GM19395 (cell line): ENCODE data around the gene ZNF516.
A peak's percentile ranks its signal among the peaks of the same experiment; 100 is the strongest.

Source experiments
- ATAC-seq: cut with Tn5 transposase; IDR thresholded peaks from one replicate; pipeline ENCODE4 v1.9.1; 2021; ENCODE audit warnings: mild to moderate bottlenecking, moderate library complexity; ENCODE audit not compliant: unreplicated experiment

The ZNF516 gene

DNA sequence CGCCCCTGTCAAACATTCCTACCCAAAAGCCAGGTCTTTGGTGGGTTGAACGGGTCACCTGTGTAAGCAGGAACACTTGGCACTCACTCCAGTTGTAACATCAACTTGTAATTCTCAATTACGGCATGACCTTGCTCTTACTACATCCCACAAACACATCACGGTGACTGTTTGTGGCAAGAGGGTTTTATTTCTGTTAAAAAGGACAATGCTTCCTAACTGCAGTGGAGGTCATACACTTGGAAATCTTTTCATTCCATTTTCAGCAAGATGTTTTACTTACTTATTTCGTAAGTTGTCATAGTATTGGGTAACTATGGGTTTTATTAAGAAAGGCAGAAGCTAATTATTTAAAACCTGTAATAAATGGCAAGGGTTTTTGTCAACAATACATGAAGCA lies 126.1 kb downstream of the ZNF516 start:
- ATAC-seq = no peak

DNA sequence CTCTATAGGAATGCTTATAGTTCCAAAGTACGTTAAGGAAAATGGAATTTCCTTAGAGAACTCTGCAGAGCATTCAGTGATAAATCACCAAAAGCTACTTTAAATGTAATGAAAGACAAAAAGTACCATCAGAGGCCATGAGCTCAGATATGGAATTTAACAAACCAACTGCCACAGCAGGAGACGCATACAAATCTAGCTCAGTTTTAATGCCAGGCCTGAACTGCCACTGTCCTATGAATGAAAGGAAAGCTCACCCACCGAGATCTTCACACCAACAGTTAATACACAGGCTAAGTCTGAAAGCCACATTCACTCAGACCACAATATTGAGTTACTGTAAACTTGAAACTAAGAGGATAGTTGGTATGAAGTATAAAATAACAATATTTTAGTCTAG lies 126.8 kb downstream of the ZNF516 start:
- no peak for ATAC-seq

DNA sequence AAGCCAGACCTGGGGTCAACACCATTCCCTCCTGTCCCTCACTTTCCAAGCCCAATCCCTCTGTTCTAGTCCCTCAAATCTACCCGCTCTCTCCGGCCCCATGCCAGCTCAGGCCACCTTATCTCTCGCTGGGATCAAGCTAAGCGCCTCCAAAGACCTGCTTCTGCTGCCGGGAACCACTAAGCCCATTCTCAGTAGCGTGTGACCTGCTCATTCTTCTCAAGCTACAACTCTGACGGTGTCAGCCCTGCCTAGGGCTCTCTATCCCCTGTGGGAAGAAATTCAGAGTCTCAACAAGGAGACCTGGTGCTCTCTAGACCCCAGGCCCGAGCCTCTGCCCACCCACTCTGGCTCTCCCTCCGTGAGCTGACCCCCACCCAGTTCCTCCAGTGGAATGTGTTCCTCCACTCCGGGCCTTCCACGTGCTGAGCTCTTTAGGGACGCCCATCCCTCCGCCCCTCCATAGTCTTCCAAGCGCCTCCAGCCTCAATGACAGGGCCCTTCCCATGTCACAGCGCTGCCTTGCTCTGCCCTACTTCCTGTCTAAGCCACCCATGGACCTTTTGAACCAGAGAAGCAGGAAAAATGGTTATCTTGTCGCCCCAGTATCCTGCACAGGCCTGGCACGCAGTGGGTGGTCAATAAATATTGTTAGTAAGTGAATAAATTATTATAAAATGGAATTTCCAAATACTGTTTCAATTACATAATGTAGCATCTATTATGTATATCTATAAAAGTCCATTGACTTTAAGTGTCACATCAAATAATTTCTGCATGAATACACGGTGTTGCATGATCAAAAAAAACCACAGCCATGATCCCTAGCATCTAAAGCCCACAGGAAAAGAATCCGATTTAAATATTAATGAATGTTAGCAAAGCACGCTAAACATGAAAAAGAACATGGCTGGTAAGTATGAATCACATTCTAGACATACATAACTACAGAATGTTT lies 127.6 kb downstream of the ZNF516 start:
- ATAC-seq = no peak

DNA sequence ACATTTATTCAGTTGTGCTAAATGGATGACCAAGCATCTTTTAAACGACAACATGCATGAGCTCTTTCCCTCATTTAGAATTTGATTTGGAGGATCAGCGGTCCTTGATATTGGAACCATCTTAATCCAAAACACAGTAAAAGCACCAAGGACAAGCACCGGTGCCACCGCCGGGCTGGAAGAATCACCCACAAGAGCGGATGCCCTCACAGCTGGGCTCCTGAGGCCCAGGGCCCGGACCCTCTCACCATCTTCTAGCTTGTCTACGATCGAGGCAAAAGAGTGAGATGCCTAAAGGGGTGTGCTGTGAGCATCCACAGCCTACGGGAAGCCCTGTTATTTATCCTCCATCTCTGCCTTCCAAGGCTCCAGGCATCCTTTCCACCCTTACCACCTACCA lies 129.5 kb downstream of the ZNF516 start:
- ATAC-seq = no peak

DNA sequence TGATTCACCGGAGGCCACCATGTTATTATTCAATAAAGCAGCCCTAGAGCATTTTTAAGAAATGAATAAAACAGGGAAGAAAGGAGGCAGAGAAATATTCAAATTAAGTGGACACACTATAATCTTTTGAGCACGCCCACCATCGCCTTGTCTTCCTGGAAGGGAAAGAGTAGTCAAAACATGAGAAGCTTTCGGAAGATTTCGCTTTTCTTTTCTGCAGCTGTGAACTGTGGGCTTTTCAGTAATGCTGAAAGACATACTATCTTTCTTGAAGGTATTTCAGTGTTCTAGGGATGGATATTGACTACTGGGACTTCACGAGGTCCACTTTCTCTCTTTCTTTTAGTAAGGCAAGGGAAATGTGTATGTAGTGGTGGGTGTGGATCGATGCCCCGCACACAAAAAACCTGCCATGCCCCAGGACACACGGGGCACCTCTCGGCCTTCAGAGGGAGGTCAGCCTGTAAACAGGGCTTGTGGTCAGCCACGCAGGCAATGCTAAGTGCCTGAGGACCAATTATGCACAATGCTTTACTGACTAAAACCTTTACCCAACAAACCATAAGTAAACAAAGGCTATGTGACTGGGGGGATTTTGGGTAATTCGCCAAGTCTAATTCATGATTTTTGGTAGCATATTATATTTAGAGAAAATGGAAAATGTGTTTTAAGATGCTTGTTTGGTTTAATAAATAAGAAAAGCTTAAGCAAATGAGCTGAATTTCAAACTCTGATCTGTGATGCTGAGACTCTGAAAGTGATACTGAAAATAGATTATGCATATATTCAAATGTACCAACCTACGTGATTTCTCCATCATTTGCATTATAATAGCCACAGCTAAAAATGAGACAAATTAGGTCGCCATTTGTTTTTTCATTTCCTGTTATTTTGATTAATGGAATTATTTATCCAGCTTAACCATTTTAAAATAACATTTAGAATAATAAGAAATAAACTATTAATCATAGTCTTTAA lies 130.5 kb downstream of the ZNF516 start:
- peak; percentile 93 for ATAC-seq

DNA sequence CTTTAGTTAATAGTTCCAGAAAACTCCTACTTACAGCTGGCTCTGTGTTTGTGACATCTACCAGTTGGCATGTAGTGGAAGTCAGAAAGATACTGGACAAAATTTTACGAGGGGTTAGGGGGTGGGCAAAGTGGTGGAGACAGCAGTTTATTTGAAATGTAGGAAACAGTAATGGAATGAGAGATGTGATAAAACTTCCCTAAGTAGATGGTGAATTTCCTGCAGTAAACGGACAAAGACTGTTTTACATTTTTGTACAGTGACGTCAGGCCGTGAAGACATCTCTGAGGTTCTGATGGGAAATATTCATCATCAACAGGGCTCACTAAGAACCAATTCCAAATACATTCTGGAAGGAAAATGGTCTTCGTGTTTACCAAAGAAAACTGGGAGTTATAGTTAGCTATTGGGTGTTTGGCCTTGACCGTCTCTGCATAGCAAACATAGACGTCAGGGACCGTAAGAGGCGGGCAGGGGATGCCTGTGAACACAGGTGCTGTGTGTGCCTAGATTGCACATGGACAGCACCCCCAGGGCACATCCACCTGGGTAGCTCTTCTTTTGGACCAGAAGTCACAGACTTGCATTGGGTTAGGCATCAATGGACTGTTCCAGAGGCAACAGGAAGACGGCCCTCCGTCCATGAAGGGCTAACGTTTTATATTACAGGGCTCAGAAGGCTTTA lies 131.5 kb downstream of the ZNF516 start:
- no peak for ATAC-seq

DNA sequence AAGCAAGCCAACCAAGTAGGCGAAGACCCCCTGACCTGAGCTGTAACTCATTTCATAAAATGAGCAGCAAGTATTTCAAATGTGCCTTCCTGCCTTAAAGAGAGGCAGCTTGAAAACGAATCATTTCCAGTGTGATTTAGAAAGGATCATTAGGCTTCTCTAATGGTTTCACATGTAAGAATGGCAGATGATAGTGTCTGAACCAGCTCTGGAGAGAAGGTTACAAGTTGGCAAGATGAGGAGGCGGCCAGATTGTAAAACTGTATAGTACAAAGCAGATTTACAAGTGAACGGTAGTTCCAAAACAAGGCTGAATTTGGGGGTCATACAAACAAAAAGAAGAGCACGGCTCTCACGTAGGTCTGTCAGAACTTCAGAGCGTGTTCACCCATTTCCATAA lies 132.4 kb downstream of the ZNF516 start:
- no peak for ATAC-seq

DNA sequence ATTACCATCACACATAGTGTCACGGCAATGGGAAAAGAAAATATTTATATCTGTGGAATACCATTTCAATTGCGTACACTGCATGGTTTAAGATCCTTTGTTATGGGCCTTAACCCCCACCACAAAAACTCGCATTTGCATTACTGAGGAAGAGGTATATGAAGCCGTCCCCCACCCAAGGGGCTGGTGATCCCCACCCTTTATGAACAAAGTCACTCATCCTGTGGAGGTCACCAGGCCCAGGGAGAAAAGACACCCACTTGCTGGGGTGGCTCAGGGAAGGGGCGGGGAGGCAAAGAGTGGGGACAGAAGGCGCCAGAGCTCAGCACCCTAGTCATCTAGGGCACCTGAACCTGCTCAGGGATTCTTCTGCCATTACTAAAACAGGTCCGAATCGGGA lies 133.8 kb downstream of the ZNF516 start:
- no peak for ATAC-seq

DNA sequence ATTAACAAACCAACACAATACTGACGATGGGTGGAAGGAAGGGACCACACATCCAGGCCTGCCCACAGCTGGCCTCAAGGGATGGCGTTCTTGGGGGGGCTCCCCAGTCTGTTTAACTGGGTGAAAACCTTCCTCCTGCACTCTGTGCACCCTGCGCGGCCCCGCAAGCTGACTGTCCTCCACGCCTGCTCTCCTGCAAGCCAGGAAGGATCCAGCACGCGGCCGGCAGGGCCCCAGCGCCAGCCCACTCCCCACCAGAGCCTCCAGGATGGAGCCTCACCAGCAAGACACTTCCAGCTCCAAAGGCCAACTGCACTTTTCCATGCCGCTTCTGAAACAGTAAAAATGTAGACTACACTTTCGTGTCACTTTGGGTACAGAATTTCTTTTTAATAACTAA lies 135.1 kb downstream of the ZNF516 start:
- no peak for ATAC-seq

DNA sequence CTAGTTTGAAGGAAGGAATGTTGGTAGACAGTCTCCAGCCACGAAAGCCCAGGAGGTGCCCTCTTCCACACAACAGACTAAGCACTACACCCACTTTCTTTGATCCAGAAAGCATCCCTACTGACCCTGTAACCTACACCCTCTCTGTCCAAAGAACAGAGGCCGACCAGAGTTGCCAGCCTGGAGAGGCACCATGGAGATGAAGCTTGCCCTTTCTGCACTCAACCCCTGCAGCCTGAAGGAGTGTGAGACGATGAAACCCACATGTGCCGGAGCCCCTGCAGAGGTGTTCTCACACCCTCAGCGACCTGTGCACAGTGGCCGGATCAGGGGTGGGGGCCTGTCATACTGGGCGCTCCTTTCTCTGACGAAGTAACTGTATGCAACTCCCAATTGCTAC lies 136.3 kb downstream of the ZNF516 start:
- ATAC-seq = no peak

DNA sequence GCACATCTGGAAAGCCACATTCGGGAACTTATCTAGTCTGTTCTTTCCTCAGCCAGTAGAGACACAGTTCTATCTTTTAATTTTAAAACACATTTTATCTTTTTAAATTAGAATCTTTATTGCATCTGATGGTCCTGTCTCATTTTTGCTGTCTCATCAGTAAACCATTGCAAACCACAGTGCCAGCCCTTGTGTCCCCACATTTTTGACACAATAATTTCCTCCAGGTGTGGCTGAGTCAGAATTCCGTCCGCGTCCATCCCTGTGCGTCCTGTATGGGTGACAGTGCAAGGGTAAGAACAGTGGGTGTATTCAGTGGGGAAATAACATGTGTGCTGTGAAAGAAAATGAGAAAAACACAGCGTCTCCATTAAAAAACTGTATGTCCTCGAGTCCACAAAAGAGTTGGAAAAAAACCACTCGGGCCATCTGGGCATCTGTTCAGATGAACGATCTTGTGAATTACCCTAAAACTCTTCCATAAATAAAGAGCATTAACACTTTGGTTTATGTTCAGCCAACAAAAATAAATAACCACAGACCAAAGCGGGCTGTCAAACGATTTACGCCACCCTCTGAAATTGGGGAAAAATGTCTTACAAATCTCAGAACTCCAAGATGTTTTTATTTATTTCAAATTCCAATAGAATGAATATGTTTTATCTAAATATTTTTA lies 137.3 kb downstream of the ZNF516 start:
- no peak for ATAC-seq

DNA sequence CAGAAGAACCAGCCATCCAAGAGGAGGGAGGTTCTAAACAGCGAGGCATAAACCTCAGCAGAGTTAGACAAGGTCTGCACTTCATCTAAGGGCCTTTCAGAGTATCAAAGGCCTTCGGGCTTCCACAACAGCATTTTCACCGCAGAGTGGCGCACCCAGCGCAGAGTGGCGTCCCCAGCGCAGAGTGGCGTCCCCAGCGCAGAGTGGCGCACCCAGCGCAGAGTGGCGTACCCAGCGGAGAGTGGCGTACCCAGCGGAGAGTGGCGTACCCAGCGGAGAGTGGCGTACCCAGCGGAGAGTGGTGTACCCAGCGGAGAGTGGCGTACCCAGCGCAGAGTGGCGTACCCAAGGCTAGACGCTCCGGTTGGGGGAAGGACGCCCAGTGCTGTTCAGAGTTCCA lies 137.9 kb downstream of the ZNF516 start:
- no peak for ATAC-seq

DNA sequence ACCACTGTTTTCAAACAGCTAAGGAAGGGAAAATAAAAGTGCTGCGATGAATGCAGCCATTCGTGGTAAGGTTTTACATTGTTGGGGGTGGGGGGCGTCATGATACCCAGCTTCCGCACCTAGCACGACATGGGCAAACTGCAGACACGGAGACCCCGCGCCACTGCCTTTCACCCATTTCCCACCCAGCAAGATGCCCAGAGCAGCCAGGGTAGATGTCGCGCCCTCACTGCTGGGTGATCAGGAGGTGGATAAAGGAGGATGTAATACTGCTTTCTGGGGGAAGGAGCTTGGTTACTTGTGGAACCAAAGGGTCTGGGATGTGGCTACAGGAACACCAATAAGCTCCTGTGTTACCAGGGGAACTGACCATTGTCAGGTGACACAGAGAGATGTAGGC lies 138.4 kb downstream of the ZNF516 start:
- ATAC-seq = no peak

DNA sequence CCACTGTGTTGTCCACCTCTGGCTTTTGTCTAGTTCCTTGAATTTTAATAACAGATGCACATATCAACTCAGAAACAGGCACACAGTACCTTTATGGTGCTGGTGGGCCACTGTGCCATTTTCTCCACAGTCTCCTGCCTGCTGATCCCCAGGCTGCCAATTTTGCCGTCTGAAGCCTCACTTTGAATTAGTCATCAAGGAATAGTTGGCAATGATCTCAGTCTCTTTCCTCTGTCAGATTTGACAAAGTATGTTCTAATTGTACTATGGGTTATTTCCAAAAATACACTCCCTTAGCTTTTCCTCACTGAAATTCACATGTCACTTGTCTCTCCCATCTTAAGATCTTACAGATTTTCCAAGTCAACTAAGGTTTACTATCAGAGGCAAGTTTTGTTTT lies 140.7 kb downstream of the ZNF516 start:
- no peak for ATAC-seq

DNA sequence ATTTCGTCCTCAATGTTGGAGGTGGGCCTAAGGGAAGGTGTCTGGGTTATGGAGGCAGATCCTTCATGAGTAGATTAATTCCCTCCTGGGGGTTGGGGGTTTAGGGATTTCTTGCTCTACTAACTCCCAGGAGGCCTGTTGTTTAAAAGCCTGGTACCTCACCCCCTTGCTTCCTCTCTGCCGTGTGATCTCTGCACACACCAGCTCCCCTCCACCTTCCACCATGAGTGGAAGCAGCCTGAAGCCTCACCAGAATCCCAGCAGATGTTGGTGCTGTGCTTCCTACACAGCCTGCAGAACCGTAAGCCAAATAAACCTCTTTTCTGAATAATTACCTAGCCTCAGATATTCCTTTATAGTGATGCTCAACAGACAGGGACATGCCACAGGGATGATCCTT lies 141.5 kb downstream of the ZNF516 start:
- no peak for ATAC-seq

DNA sequence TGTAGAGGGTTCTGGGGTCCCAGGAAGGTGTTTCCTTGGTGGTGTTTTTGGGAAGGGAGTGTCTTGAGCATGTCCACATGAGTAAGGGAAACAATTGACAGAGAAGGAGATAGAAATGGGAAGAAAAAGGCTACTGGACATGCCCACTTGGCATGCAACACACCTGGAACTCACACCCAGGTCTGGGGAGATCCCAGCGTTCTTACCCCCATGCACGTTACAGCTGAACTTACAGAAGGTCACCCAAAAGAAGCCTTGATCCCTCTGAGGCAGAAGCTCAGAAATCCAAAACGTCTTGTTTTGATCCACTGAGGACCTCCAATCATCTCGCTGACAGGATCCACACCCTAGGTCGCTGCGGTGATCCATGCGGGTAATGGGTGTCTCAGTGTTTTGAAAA lies 142.0 kb downstream of the ZNF516 start:
- ATAC-seq = no peak

DNA sequence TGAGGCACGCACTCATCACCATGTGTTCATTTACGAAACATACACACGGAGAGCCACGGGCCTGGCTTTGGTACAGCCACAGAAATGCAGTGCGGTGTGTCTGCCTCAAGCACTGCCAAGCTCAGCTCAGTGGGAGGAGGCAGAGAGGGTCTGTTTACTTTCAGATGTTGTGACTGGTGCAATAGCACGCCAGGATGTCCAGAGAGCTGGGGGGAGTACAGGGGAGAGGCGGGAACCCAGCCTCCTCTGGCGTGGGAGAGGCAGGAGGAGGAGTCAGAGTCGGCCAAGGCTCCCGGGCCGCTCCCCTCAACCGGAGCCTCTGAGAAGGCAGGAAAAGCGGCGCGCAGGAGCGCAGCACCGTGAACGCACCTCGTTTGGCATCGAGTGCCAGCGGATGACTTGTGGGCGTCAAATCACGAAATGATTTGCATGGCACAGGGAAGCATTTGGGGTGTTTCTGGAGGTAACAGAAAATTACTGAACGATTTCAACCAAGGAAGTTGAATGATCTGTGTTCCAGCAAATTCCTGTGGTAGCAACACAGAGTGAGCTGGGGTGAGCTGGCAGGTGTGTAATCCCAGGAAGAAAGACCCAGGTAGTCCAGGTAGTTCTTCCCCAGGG lies 143.0 kb downstream of the ZNF516 start:
- ATAC-seq = no peak

DNA sequence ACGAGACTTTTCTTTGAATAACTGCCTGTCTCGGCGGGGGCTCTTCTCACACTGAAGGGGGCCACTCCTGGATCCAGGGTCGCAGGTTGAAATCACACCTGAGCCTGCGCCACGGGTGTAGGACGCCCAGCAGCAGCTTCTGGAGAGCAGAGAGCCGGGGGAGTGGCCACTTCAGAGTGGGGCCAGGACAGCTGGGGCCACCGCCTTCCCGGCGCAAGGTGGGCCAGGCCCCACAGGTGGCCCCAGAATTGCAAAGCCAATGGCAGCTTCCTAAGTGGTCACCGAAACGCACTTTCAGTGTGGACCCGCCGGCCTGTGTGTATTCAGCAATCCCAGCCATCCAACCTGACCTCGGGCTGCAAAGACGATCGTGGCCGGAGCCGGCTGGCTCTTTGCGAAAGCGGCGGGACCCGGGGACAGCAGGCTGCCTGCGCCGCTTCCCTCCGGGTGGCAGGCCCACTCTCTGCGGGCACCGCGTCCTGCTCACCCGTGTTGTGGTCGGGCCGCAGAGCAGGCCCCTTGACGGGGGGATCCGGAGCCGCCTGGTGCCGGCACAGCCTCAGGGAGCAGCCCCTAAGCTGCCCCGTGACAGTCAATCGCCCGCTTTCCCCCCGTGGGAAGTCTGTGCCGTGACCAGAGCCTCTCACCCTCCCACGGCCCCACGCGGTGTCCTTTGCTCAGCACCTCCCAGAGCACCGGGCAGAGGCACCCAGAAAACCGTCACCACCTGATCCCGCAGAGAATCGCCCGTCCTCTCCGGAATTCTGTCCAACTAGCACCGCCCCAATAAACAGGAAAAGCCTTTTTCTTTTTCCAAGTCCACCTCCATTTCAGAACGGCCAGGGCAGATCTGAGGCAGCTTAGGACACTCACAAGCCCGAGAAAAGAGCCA lies 144.7 kb downstream of the ZNF516 start:
- ATAC-seq = no peak

DNA sequence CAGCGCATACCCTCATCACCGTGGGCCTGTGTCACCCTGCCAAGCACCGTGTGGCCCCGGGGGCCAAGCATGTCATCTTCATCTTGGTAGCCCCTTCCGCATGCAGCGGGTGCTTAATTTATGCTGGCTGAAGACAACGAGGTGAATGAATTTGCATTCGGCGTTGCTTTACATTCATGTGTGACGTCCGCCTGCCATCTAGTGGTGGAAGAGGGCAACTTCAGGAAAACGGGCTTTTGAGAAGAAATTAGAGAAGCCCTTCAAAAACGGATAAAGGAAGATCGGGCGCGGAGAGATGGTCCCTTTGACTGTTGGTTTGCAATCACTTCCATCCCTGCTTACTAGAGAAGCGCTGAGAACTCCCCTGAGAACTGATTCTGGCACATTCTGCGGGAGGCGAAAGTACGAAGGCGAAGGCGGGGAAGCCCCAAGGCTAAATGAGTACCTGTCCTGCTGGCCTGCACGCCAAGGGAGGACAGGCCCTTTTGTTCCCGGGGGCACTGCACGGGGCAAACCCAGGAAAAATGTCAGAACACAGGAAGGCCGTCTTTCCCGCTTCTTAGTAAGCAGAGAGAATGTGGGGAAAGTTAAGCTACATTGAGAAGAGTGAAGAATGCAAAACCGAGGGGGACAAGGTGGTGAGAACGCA lies 145.9 kb downstream of the ZNF516 start:
- ATAC-seq = peak; percentile 79
